Measurements from ENCODE around the gene CEP72. TPM values are rescaled to one million over a fixed set of nuclear protein-coding genes. Genes with fewer than 3 reads are reported as not detected.

CEP72 gene
- total and polyA plus RNA-seq, 10 of the 15 experiments (the other 5 are each of a cell fraction or from before 2014, with no cell fraction given), result 0.35 to 13.5 (median 8.3) TPM

DNA sequence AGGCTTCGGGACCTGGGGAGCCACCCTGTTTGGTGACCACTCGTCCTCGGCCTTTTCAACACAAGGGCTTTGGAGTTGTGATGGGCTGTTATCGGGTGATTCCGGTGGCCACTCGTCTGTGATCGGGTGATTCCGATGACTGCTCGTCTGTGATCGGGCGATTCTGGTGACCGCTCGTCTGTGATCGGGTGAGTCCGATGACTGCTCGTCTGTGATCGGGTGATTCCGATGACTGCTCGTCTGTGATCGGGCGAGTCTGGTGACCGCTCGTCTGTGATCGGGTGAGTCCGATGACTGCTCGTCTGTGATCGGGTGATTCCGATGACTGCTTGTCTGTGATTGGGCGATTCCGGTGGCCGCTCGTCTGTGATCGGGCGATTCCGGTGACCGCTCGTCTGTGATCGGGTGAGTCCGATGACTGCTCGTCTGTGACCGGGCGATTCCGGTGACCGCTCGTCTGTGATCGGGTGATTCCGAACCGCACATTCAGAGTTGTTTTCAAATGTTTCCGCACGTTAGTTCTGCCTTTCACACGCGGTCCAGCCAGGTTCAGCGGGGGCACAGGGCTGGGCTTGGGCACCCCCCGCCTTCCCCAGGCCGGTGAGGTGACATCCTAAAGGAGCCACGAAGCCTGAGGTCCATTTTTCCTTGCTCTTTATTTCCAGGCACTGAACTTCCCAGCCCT, 50.8 kb downstream of the CEP72 start:
- SMC1A ChIA-PET (ENCODE audit: uncharacterized antibody, unreplicated experiment), result no interaction called here
- Histone ChIP-seq H3K9ac (ENCODE audit: control insufficient read depth, insufficient read depth, low read length) (no peak overlapping the region), H3K36me3 (ENCODE audit: control insufficient read depth in 2 of 2, insufficient read depth in 2 of 2, low read length in 1 of 2) (peaks cover 11 to 20% of the 10 kb centered on the region in 2 experiments; a peak in 3 of 4 replicates), H3K4me3 (no peak overlapping the region), H3K9me3 (replicated peaks; ENCODE audit: control insufficient read depth, insufficient read depth, low read length) (no peaks in the 10 kb centered on the region; the same call in 2 of the 3 replicates), H3K4me1 (ENCODE audit: control insufficient read depth, insufficient read depth, low read length) (no peaks in the 10 kb centered on the region), H2AFZ (ENCODE audit: control insufficient read depth, low read depth, low read length) (no peak overlapping the region), H3K79me2 (ENCODE audit: control insufficient read depth, insufficient read depth, low read length) (no peaks in the 10 kb centered on the region), H3K27me3 (replicated peaks in 1 of 2; ENCODE audit: control insufficient read depth in 2 of 2, insufficient read depth in 2 of 2, low read length in 1 of 2) (no peaks in the 10 kb centered on the region), H4K20me1 (ENCODE audit: control insufficient read depth, insufficient read depth) (no peaks in the 10 kb centered on the region), H3K4me2 (ENCODE audit: control insufficient read depth, insufficient read depth) (no peak overlapping the region), H3K27ac (ENCODE audit: control insufficient read depth, insufficient read depth) (no peak overlapping the region)
- POLR2A ChIA-PET, result no interaction called here
- WGBS (ENCODE audit: insufficient coverage, insufficient replicate concordance, low lambda C conversion rate, missing lambda C conversion rate), result 95% methylated on average over 30 of the region's 56 CpGs
- CTCF ChIA-PET, result no interaction called here
- FAIRE-seq (no peak), ATAC-seq (no peak), DNase-seq (ENCODE audit: low read depth, low spot score) (no peak)
- no TSS peak for BruUV-seq (replicated peaks)
- in situ Hi-C loops (cut with MboI), result no loop called here
- RAD21 ChIA-PET (ENCODE audit: unreplicated experiment), result no interaction called here
- intact Hi-C loops (cut with micrococcal nuclease; ENCODE audit: unreplicated experiment), result no loop called here
- TF ChIP-seq, protein P1, sequence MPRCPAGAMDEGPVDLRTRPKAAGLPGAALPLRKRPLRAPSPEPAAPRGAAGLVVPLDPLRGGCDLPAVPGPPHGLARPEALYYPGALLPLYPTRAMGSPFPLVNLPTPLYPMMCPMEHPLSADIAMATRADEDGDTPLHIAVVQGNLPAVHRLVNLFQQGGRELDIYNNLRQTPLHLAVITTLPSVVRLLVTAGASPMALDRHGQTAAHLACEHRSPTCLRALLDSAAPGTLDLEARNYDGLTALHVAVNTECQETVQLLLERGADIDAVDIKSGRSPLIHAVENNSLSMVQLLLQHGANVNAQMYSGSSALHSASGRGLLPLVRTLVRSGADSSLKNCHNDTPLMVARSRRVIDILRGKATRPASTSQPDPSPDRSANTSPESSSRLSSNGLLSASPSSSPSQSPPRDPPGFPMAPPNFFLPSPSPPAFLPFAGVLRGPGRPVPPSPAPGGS (IDR thresholded peaks at IDR 0.05; ENCODE audit: borderline replicate concordance, insufficient read depth, low read depth, low read length, poor library complexity, severe bottlenecking), result peak; percentile 51
- TF ChIP-seq SREBF1 (IDR thresholded peaks at IDR 0.05; ENCODE audit: low read length) (no peak), YBX1 (IDR thresholded peaks at IDR 0.05) (no peak), CHD2 (IDR thresholded peaks at IDR 0.05; ENCODE audit: borderline replicate concordance, low read depth, low read length) (no peak)

Data from GM12878 (cell line).